Esophagus squamous epithelium (tissue), 4 donors: ENCODE data around the gene SMIM41.

Experiments
- CTCF ChIP-seq, 6 experiments: fragments of 450-650 bp in 4 of 6; fragments of 200-600 bp in 2 of 6; sonication (generic) in 2 of 6; IDR thresholded peaks; one replicate each; pipeline ENCODE4 v1.5.1; 2016 to 2019; ENCODE audit warnings: antibody characterized with exemption in 6 of 6, mild to moderate bottlenecking in 4 of 6, moderate library complexity in 4 of 6
- POLR2A ChIP-seq, 4 donors: fragments of 450-650 bp; IDR thresholded peaks; one replicate each; pipeline ENCODE4 v1.6.1; 2017; ENCODE audit warnings: antibody characterized with exemption in 4 of 4, mild to moderate bottlenecking in 4 of 4, moderate library complexity in 3 of 4

- TF ChIP-seq CTCF (IDR thresholded peaks at IDR 0.05) = no peak
- no peak for TF ChIP-seq POLR2A (IDR thresholded peaks at IDR 0.05)
Measured at GRCh38 chr12:52058631-52059361, 20.7 kb upstream of the SMIM41 start.
